ENCODE results near the gene SERINC2. TPM values are rescaled to one million over a fixed set of nuclear protein-coding genes. Genes with fewer than 3 reads are reported as not detected.

The SERINC2 gene
- total and polyA plus RNA-seq, 2 experiments from 2014 or later, result 8.1 to 14.7 TPM

- H3K27me3 ChIP-seq, result no peaks in the 10 kb centered on the region
- no peak for TF ChIP-seq CTCF (IDR thresholded peaks at IDR 0.05; ENCODE audit: low read depth, low read length)
- H3K4me3 ChIP-seq, result no peak overlapping the region
- no peak for DNase-seq (ENCODE audit: low read depth in 1 of 2, low spot score in 1 of 2)
- H3K36me3 ChIP-seq, result no peaks in the 10 kb centered on the region
- no peaks in the 10 kb centered on the region for H3K9me3 ChIP-seq (ENCODE audit: low read depth)
- peaks cover 44% of the 10 kb centered on the region for H3K4me1 ChIP-seq (ENCODE audit: low read depth)
- peak overlapping the region; percentile 100 for H3K27ac ChIP-seq
These were observed 39.0 kb upstream of the SERINC2 start for GRCh38 chr1:31373897-31374486.

- H3K27me3 ChIP-seq, result no peaks in the 10 kb centered on the region
- DNase-seq (ENCODE audit: low read depth in 1 of 2, low spot score in 1 of 2), result peak in 1 of 2 donors; percentile 18
- peaks cover 40% of the 10 kb centered on the region for H3K4me1 ChIP-seq (ENCODE audit: low read depth)
- H3K27ac ChIP-seq, result peak overlapping the region; percentile 100
- H3K36me3 ChIP-seq, result no peaks in the 10 kb centered on the region
- TF ChIP-seq CTCF (IDR thresholded peaks at IDR 0.05; ENCODE audit: low read depth, low read length), result no peak
- H3K4me3 ChIP-seq, result no peak overlapping the region
- no peaks in the 10 kb centered on the region for H3K9me3 ChIP-seq (ENCODE audit: low read depth)
These were observed 38.4 kb upstream of the SERINC2 start for GRCh38 chr1:31374511-31375196.

GRCh38 chr1:31376375-31377134, 36.5 kb upstream of the SERINC2 start:
- Histone ChIP-seq H3K9me3 (ENCODE audit: low read depth) (no peaks in the 10 kb centered on the region), H3K27me3 (no peaks in the 10 kb centered on the region), H3K36me3 (no peaks in the 10 kb centered on the region), H3K4me3 (no peak overlapping the region), H3K4me1 (ENCODE audit: low read depth) (peaks cover 34% of the 10 kb centered on the region), H3K27ac (no peak overlapping the region)
- no peak for TF ChIP-seq CTCF (IDR thresholded peaks at IDR 0.05; ENCODE audit: low read depth, low read length)
- DNase-seq (ENCODE audit: low read depth in 1 of 2, low spot score in 1 of 2), result peak in 1 of 2 donors; percentile 84

DNA sequence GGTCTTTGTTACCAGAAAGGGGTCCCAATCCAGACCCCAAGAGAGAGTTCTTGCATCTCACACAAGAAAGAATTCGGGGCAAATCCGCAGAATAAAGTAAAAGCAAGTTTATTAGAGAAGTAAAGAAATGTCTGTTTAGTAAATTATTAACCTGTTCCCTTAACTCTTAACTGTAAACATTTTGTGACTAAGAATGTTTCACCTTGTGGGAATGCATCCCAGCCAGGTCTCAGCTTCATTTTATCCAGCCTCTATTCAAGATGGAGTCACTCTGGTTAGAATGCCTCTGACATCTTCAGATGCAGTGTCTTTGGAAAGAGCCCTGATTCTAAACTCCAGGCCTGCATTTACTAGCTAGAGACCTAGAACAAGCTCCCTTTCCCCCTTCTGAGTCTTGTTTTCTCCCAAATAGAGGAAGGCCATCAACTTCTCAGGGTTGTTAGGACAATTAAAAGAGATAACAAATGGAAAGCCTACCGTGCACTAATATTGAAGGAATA, 35.6 kb upstream of the SERINC2 start:
- H3K9me3 ChIP-seq (ENCODE audit: low read depth), result no peaks in the 10 kb centered on the region
- DNase-seq (ENCODE audit: low read depth in 1 of 2, low spot score in 1 of 2), result no peak
- peaks cover 34% of the 10 kb centered on the region for H3K4me1 ChIP-seq (ENCODE audit: low read depth)
- no peak overlapping the region for H3K4me3 ChIP-seq
- H3K36me3 ChIP-seq, result no peaks in the 10 kb centered on the region
- H3K27me3 ChIP-seq, result no peaks in the 10 kb centered on the region
- TF ChIP-seq CTCF (IDR thresholded peaks at IDR 0.05; ENCODE audit: low read depth, low read length), result no peak
- H3K27ac ChIP-seq, result no peak overlapping the region

DNA sequence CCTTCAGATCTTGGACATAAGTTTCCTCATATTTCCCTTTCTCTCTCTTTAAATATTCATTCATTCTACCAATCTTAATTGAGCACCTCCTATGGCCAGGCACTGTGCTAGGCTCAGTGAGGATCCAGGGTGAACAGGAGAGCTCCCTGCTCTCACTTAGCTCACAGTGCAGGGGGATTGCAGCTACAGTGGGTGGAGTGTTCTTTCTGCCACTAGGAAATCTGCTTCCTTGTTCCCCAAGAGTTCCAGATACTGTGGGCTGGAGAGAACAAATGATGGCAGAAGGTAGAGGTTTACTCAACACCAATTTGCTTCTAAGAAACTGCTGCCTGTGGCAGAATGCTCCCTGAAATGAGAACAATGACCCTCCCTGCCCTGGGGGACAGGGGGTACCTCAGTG, 35.0 kb upstream of the SERINC2 start:
- H3K4me3 ChIP-seq, result no peak overlapping the region
- DNase-seq (ENCODE audit: low read depth in 1 of 2, low spot score in 1 of 2), result no peak
- peaks cover 35% of the 10 kb centered on the region for H3K4me1 ChIP-seq (ENCODE audit: low read depth)
- H3K9me3 ChIP-seq (ENCODE audit: low read depth), result no peaks in the 10 kb centered on the region
- H3K27ac ChIP-seq, result no peak overlapping the region
- no peaks in the 10 kb centered on the region for H3K27me3 ChIP-seq
- H3K36me3 ChIP-seq, result no peaks in the 10 kb centered on the region
- no peak for TF ChIP-seq CTCF (IDR thresholded peaks at IDR 0.05; ENCODE audit: low read depth, low read length)

Data from cardiac muscle cell (in vitro differentiated cells and primary cell).